Stimulated activated CD4-positive, alpha-beta T cell treated with anti-CD3 and anti-CD28 coated beads, TNF-alpha, amount 100 ng/mL, for 24 hours (primary cell): ENCODE data around the gene ZNF197.
"Not testable (repeated sequence)": the region's sequence is repeated elsewhere in the genome, so short reads cannot be mapped to it uniquely, and the experiment has no call there.

Source experiments
- DNase-seq, 3 experiments: peaks; one replicate each; pipeline ENCODE4 v3.0.0-alpha.2; 2020; ENCODE audit warnings: low read depth in 3 of 3

Gene ZNF197

DNA sequence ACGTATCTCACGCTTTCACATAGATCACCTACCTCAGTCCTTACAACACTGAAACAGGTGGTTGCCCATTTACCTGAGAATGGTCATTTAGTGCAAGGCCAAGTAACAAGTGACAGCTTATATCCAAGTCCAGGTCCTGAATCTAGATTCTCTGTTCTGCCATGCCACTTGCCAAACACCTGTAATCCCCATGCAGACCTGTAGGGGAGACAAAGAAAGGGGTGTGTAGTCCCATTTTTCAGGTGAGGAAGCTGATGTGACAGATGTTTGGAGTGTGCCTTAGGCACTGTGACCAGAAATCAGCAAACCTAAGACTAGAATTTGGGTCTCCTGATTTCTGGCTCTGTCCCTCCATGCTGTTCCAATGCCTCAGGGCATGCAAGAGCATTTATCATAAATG lies 36.4 kb downstream of the ZNF197 start:
- DNase-seq = no peak

- no peak for DNase-seq
Measured at GRCh38 chr3:44665173-44665572, 40.3 kb downstream of the ZNF197 start.

- no peak for DNase-seq
Measured at GRCh38 chr3:44666346-44666745, 41.5 kb downstream of the ZNF197 start.

- DNase-seq = no peak
Measured at GRCh38 chr3:44669760-44670159, 44.9 kb downstream of the ZNF197 start.

GRCh38 chr3:44673466-44673865 lies 48.6 kb downstream of the ZNF197 start:
- DNase-seq = not testable (repeated sequence)

DNA sequence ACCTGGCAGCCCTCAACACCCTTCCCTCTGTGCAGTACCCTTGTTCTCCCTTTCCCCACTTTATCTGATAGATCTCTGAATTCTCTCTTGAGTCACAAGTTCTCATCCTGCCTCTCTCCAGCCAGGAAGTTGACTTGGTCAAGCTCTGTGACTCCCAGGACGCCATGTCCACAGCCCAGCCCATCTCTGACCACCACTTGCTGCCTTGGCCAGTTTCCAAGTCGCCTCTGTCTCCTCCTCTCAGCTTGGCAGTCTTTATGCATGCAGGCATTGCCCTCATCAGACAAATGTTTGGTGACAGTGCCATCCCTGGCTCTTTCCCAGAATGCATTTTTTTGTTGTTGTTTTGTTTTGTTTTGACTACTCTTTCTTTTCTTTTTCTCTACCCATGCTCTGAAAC lies 49.4 kb downstream of the ZNF197 start:
- DNase-seq = no peak

DNA sequence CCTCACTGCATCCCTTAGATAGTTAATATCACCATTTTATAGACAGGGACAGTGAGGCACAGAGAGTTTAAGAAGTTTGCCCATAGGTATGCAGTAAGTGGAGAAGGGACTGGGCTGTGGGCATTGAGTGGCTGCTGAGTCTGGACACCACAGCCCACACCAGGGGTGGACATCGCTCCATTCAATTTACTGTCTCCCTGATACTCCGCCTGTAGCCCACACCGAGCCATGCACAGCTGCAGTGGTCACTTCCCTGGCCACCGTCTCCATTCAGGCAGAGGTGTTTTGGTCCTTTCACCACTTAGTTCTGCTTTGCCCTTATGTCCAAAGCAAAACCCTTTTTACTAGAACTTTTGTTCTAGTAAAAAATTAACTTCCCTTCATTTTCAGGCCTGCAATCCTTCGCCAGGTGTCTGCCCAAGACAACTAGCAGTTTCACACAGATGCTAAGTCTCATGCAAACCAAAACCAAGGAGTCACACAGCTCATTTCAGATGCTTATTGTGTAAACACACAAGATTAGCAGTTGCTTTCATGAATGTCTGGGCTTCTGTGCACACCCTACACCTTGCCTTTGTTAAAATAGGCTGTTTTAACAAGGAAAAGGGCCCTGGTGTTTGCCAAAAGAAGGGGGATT lies 53.8 kb downstream of the ZNF197 start:
- DNase-seq = no peak

DNA sequence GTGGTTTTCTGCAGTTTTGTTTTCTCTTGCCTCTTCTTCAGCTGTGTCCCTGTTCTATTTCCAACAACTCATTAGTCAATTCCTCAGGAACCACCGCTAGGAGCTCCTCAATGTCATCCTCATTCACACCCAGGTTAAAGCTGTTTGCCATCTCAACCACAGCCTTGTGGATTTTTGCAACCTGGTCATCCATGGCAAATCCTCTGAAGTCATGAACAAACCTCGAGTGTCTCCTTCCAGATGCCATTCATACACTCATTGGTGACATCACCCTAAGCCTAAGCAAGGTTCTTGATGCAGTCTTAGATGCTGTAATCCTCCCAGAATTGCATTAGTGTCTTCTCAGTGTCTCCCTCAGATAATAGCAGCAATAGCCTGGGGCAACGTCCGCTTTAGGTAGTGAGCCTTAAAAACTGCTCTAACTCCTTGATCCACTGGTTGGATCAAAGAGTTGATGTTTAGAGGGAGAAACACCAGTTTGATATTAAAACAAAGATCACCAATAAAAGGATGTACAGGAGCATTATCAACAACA lies 56.2 kb downstream of the ZNF197 start:
- no peak for DNase-seq

DNA sequence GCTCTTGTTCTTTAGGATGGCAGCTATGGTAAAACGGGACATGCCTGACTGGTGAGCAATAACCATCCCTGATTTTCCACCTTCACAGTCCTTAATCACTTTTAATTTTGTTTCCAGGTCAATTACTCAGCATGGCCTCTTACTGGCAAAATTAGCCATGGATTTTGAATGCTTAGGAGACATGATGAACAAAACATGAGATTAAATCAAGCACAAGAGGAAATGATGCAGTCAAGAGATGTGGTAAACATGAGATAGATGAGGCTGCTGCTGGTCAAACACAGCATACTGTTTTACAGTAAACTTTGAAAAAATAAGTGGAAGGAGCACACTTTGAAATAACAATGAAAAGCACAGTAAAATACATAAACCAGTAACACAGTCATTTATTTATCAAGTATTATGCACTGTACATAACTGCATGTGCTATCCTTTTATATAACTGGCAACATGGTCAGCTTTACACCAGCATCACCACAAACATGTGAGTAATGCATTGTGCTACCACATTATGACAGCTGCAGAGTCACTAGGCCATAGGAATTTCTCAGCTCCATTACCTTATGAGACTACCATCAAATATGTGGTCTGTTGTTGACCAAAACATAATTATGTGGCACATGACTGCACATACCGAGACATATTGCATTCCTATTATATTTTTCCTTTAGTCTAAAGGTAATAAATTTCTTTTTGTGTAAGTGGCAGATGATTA lies 57.5 kb downstream of the ZNF197 start:
- DNase-seq = no peak

DNA sequence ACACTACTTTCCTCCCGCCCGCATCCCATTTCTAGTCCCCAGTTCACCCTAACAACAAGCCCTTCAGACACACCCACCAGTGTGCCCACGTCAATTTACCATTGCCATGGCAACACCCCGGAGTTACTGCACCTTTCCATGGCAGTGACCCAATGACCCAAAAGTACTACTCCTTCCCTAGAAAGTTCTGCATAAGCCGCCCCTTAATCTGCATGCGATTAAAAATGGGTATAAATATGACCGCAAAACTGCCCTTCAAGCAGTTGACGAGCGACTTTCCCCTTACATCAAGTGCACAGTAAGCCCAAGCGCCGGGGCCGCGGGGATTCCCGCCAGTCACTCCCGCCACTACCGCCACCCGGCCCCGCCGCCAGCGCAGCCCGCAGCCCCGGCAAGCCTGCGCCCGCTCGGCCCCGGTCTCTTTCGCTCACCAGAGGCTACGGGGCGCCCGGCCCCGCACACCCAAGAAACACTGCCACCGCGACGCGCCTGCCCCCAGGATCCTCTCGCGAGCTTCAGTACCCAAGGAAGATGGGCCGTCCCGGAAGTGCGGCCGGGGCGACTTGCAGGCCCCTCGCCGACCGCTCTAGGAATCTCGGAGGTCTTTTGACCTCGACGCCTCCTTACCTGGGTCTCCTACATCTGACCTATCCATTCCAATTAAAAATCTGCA lies 60.4 kb downstream of the ZNF197 start:
- DNase-seq = peak; percentile 5 to 61 (median 43)

- no peak for DNase-seq
Measured at GRCh38 chr3:44687898-44688297, 63.1 kb downstream of the ZNF197 start.
